Measurements from ENCODE around the gene NACC2.

The NACC2 gene

GRCh38 chr9:136054798-136055714 is 40.0 kb downstream of the NACC2 start:
- DNase-seq, result no peak

DNA sequence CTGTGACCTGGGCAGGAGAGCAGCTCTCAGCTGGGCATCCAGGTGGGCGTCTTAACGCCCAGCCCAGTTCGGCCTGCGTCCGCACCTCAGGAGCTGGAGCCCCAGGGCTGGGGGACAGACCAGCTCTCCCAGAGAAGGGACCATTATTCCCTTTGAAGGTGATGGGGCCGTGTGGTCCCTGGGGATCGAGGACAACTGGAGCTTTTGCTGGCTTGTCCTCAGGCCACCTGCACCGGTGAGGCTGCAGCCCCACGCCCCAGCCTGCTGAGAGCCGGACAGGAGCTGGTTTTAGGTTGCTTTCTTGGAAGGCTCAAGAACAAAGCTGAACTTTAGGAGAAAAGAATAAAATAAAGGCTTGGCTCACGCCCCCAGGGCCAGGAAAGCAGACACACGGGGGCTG is 40.9 kb downstream of the NACC2 start:
- no peak for DNase-seq

- DNase-seq, result no peak
Measured at GRCh38 chr9:136053757-136054142, 41.3 kb downstream of the NACC2 start.

- peak; percentile 17 for DNase-seq
Measured at GRCh38 chr9:136052991-136053756, 41.9 kb downstream of the NACC2 start.

DNA sequence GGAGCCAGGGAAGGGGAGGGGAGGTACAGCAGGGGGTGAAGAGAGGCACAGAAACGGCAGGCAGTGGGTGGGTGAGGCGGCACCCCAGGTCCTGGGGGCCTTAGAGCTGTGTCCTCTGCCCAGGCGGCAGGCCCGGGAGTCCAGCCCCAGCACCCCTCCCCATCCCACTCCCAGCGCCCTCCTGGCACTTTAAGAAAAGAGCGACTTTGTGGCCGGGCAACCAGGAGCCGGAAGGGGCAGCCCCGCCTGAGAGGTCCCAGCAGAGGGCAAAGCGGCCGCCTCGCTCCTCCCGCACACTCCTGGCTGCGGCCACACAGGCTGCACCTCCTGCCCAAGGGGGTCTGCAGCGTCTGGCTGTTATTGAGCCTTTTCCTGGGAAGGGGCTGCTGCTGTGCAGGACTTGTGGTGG is 42.6 kb downstream of the NACC2 start:
- DNase-seq, result no peak

GRCh38 chr9:136051837-136052471 is 43.1 kb downstream of the NACC2 start:
- DNase-seq, result peak; percentile 45

- DNase-seq, result peak; percentile 17
Measured at GRCh38 chr9:136051453-136051836, 43.6 kb downstream of the NACC2 start.

DNA sequence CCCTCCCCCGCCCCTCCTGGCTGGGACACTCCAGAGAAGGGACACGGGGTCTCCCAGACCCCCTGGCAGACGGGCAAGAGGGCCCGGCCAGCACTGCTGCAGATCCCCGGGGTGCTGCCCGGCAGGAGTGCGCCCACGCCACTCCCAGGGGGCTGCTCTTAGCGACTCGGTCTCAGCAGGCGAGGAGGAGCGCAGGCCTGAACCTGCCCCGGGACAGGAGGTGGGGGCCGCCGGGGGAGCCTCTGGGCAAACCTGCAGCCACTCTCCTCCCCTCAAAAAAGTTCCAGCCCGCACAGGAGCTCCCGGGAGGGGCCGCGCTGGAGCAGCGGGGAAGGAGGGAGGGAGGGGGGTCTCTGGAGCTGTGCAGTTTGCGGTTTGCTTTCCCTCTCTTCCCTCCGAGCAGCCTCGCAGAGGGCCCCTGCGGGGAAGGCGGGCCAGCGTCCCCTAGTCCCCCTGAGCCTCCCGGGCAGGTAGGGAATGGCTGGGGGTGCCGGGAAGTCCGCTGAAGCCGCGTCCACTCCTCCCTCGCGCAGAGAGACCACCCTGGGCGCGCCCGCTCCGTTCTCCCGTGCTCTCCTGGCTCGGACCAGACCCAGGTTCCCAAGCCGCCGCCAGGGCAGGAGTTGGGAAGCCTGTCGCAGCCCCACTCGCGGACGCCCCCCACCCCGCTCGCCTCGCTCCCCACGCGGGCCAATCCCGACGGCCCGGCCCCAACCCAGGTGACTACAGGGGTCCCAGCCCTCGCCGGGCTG is 44.2 kb downstream of the NACC2 start:
- DNase-seq, result peak; percentile 79

DNA sequence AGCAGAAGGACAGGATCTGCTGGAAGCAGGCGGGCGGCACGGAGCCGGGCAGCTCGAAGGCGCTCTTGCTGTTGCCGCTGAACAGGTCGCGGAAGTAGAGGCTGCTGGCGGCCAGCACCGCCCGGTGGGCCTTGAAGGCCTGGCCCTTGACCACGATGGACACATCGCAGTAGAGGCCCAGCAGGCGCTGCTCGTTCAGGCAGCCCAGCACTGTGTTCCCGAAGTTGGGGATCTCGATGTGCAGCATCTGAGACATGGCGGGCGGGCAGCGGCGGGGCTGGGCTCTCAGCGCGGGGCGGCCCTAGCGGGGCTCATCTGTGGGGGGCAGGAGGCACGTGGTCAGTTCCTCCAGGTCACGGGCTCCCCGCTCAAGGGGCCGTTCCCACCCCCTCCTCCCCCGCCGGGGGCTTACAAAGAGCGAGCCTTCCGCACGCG is 44.8 kb downstream of the NACC2 start:
- DNase-seq, result no peak

DNA sequence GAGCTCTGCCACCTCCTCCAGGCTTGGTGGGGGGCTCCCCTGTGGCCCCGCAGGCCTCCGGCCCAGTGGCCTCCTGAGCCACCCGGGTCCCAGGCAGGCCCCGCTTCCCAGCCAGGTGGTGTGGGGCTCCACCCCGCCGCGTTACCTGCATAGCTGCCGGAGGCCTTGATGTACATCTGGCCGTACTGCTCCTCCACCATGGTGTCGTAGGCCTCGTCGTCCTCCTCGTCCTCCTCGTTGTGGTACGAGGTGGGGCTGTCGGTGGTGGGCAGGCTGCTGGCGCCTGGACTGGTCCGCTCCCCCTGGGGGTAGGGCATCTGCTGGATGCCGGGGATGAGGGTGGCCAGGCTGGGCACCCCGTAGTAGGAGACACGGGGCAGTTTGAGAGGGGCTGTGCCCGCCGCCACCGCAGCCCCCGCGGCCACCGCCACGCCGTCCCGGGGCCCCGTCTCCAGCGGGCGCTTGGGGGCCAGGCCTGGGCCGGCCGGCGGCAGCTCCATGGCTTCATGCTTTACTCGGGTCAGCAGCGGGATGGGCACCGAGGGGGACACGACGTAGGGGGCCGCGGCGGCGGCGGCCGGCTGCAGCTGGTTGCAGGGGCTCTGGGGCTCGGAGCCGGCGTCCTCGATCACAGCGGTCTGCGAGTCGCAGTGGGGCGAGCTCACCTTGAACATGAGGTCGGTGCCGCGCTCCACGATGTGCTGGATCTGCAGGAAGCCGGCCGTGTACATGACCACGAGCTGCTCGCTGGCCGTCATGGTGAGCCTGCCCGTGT is 45.4 kb downstream of the NACC2 start:
- no peak for DNase-seq

DNA sequence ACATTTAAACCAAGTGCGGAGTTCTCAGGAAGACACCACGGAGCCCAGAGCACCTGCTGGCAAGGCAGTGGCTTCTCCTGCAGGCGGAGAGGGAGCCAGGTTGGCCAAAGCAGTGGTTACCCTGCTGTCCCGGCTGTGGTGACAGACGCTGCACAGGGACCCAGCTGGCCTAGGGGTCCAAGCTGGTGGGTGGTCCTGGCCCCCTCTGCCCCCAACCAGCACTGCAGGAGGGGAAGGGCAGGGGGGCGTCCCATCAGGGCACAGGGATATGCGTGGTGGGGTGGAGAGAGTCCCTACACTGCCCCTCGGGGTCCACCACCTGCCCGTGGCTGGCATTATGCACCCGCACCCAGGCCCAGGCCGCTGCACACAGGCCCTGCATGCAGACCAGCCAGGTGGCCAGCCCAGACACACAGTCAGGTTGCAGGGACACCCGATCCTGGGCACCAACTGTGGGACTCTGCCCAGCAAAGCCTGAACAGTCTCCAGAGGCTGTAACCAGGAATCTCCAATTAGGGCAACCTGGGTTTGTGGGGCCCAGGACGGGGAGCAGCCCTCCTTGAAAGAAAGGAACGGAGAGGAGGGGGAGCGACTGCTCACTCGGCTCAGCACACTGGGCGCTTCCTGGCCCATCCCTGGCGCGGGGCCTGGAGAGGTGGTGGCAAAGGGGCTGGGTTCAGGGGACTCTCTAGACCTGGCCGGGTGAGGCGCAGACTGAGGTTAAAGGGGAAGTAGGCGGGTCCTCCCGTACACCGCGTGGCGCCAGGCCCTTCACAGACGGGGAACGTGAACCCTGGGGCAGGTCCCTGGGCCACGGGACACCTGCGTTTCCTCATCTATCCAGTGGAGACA is 46.3 kb downstream of the NACC2 start:
- DNase-seq, result no peak

DNA sequence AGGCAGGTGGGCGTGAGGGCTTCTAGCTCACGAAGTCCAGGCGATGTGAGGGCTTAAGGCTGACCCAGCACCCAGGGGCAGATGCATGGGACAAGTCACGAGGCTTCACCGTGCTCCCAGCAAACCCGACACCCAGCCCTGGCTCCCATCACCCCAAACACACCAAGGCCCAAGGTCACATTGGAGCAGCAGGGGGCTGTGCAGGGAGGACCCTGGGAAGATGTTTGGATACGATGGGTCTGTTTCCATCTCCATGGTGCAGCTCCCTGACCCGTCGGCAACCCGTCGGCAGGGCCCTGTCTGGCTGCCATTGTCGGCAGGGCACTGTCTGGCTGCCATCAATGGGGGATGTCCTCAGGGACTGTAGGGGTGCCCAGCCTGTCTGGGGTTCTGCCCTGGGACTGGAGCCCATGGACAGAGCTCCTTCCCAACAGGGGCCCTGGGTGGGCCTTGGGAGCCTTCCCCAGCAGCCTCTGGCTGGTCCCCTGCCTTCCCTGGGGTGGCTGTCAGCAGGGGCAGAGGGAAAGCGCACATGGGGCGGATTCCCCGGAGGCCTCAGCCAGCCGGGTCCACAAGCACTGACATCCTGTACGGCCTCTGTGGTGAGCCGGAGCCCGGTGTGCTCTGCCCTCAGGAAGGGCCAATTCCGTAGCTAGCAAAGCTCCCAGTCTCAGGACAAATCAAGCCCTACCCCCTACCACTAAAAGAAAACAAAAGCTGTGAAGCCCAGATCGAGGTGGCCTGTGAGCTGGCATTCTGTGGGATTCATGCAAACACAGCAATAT is 47.1 kb downstream of the NACC2 start:
- DNase-seq, result no peak

DNA sequence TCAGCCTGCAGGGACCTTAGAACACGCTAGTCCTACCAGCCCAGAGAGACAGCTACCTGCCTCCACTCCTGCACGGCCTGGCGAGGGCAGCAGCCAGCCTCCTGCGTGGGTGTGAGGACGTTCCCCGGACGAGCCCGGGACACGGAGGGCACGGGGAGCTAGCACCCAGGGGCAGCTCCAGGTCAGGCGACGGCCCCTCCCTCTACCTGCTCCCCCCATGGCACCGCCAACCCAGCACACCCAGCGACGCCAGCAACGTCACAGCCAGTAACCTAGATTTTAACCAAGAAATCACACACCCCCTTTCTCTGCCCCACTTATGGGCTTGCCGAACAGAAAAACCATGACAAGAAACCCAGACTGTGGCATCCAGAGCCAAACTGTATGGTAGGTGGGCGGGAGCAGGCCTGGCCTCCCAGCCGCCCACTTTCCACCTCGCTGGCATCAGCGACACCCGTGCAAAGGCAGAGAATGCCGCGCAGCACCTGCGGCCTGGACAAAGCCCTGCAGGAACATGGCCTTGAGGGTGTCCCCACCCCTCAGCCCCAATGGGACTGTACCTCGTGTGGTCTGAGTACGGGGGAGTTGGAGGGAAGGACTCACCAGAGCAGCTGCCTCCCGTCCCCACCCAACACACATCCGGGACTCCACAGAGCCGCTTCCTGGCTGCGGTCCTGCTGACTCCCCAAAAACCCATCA is 47.9 kb downstream of the NACC2 start:
- no peak for DNase-seq

- DNase-seq, result no peak
Measured at GRCh38 chr9:136046554-136046920, 48.6 kb downstream of the NACC2 start.

DNA sequence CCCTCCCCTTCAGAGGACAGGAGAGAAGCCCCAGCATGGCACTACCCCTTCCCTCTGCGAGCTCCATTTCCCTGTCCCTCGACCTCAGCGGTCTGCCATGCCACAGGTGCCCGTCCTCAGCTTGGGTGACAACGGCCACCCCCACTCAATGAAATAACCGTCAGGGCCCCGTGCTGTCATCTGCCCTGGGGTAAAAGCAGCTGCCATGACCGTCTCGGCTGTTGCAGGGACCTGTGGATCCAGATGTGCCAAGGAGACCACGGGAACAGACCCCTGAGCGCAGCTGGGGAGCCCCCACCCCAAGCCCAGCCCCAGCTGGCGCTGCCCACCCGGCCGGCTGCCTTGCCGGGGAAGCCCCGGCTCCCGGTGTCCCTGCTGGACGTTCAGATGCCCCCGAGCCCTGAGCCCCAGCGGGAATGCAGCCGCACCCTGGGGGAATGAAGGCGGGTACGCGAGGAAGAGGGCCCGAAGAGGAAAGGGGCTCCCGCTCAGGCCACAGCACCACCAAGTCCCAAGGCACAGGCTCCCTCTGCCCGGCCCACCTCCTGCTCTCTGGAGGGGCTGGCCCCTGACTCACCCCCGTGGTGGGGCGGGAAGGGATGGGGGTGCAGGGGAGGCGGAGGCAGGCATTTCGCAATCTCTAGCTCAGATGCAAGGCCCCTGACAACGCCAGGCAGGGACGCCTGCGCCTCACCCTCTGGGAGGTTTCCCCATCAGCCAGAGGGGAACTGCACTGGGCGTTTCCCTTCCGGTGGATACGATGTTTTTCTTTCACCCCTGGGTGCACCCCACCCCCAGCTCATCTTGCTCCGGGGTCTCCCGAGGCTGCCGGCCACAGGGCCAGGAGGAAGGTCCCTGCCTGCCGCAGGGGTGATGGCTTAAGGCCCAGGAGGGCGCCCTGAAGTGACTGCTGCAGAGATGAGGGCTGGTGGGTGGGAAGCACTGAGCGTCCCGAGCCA is 49.2 kb downstream of the NACC2 start:
- DNase-seq, result no peak

DNA sequence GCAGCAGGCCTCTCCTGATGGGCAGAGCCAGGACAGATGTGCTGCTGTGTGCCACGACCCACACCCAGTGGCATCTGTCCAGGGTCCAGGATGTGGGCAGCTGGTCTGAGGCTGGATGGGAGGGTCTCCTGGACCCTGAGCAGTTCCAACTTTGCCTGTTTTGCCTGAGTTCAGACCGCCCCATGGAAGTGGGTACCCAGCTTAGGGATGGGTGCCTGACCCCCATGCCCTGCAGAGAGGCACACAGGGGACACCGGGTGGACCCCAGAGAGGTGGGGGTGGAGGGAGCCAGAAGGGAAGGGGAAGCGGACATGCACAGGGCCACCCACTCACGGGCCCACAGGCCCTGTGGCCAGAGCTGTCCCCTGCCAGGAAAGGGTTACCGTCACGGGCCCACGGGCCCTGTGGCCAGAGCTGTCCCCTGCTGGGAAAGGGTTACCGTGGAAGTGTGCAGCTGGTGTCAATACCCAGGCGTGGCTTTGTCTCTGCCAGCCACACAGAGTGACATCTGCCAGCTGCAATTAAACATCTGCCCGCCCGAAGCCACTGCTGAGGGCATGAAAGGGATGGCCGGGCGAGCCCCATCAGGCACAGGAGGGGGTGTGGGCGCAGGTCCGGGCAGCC is 50.0 kb downstream of the NACC2 start:
- DNase-seq, result no peak

- DNase-seq, result no peak
Measured at GRCh38 chr9:136044207-136044970, 50.7 kb downstream of the NACC2 start.
